HG03097 (cell line): ENCODE measurements around the gene CBX1.
A peak's percentile ranks its signal among the peaks of the same experiment; 100 is the strongest.

Experiments used
- ATAC-seq: cut with Tn5 transposase; IDR thresholded peaks from one replicate; pipeline ENCODE4 v1.9.1; 2021; ENCODE audit not compliant: unreplicated experiment, low FRiP score

CBX1 gene

GRCh38 chr17:48028736-48029135 is 72.5 kb downstream of the CBX1 start:
- ATAC-seq: no peak

GRCh38 chr17:48027322-48027981 is 73.8 kb downstream of the CBX1 start:
- ATAC-seq: no peak

GRCh38 chr17:48026502-48027321 is 74.6 kb downstream of the CBX1 start:
- ATAC-seq: no peak

- no peak for ATAC-seq
Measured at GRCh38 chr17:48025904-48026501, 75.3 kb downstream of the CBX1 start.

- peak; percentile 81 for ATAC-seq
Measured at GRCh38 chr17:48025040-48025903, 76.0 kb downstream of the CBX1 start.

- ATAC-seq: no peak
Measured at GRCh38 chr17:48024149-48025039, 76.9 kb downstream of the CBX1 start.

DNA sequence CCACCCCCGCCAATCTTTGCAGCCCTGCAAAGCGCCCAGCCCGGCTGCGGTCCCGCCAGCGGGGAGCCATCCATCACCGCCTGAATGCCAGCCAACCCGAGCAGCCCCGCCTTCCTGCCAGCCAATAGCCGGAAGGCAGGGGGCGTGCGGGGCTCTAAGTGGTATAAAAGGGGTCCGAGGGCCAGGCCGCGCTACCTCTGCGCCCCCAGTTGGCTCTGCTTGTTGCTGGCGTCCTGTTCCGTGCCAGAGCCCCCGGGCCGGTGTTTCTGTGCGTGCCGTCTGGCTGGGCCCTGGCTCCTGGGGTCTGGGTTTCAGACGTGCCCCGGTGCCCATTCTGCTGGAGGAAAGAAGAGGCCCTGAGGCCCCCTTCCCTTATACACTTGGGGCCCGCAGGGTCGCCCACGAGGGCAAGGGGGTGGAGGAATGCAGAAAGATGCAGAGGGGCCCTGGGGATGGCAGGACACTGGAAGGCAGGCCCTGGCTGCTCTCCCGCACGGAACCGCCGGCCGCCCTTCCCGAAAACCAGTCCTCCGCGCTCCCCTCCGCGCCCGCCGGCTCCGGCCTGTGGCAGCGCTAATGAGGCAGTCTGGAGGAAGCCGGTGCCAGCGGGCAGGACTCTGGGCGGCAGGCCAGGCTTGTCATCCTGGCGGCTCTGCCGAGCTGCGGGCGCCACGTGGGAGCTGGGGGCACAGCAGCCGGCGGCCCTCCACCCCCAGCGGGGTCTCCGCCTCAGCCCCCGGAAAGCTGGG is 77.7 kb downstream of the CBX1 start:
- no peak for ATAC-seq

- no peak for ATAC-seq
Measured at GRCh38 chr17:48022901-48023300, 78.4 kb downstream of the CBX1 start.

DNA sequence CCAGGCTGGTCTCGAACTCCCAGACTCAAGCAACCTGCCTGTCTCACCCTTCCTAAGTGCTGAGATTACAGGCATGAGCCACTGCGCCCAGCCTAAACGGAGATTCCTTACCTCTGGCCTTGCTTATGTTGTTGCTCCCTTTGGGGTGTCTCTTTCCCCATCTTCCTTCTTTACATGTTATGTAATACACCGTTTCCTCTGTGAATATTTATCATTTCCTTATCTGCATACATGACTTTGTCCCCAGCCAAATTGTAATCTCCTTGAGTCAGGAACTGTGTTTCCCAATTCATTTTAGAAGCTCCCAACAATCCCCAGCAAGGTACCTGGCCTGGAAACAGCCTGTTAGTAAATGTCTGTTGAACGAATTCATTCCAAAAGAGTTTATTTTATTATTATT is 79.3 kb downstream of the CBX1 start:
- no peak for ATAC-seq
